Iris pigment epithelial cell (primary cell): Measurements from ENCODE around the gene RAB6C.
"Not testable (repeated sequence)": the region's sequence is repeated elsewhere in the genome, so short reads cannot be mapped to it uniquely, and the experiment has no call there.

Experiments used
- DNase-seq: peaks from one replicate; pipeline ENCODE4 v3.0.0-alpha.2; 2011; ENCODE audit warnings: low read depth

RAB6C gene

GRCh38 chr2:129996657-129997237 is 17.3 kb downstream of the RAB6C start:
- DNase-seq = not testable (repeated sequence)

- not testable (repeated sequence) for DNase-seq
Observed at GRCh38 chr2:129998771-129999170, 19.3 kb downstream of the RAB6C start.

- not testable (repeated sequence) for DNase-seq
Observed at GRCh38 chr2:130005862-130006261, 26.4 kb downstream of the RAB6C start.

- DNase-seq = not testable (repeated sequence)
Observed at GRCh38 chr2:130016701-130017100, 37.2 kb downstream of the RAB6C start.

- DNase-seq = no peak
Observed at GRCh38 chr2:130019402-130019801, 39.9 kb downstream of the RAB6C start.

GRCh38 chr2:130020069-130020468 is 40.6 kb downstream of the RAB6C start:
- DNase-seq = not testable (repeated sequence)

GRCh38 chr2:130025931-130026330 is 46.5 kb downstream of the RAB6C start:
- not testable (repeated sequence) for DNase-seq
